ENCODE measurements around the gene CEP290. TPM values are rescaled to one million over a fixed set of nuclear protein-coding genes. Genes with fewer than 3 reads are reported as not detected.

Gene CEP290
- total and polyA plus RNA-seq, 9 donors = 6.8 to 42.7 (median 19.1) TPM

- Histone ChIP-seq H3K4me1 (ENCODE audit: insufficient read depth) (no peaks in the 10 kb centered on the region), H3K36me3 (no peaks in the 10 kb centered on the region), H3K27me3 (no peaks in the 10 kb centered on the region), H3K9me3 (no peaks in the 10 kb centered on the region), H3K27ac (no peak overlapping the region), H3K4me3 (no peak overlapping the region)
- TF ChIP-seq EP300 (IDR thresholded peaks at IDR 0.05) = no peak
- TF ChIP-seq POLR2A (IDR thresholded peaks at IDR 0.05) = no peak
- TF ChIP-seq, protein P1, sequence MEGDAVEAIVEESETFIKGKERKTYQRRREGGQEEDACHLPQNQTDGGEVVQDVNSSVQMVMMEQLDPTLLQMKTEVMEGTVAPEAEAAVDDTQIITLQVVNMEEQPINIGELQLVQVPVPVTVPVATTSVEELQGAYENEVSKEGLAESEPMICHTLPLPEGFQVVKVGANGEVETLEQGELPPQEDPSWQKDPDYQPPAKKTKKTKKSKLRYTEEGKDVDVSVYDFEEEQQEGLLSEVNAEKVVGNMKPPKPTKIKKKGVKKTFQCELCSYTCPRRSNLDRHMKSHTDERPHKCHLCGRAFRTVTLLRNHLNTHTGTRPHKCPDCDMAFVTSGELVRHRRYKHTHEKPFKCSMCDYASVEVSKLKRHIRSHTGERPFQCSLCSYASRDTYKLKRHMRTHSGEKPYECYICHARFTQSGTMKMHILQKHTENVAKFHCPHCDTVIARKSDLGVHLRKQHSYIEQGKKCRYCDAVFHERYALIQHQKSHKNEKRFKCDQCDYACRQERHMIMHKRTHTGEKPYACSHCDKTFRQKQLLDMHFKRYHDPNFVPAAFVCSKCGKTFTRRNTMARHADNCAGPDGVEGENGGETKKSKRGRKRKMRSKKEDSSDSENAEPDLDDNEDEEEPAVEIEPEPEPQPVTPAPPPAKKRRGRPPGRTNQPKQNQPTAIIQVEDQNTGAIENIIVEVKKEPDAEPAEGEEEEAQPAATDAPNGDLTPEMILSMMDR (IDR thresholded peaks at IDR 0.05) = no peak
- no peak for DNase-seq
- intact Hi-C loops (cut with DNase I) = no loop called here
These were observed 60.6 kb downstream of the CEP290 start for GRCh38 chr12:88081247-88081646.

- 97 to 99% (median 98%) methylated on average over 9 of the region's 9 CpGs for WGBS, 3 donors
- intact Hi-C loops (cut with DNase I) = no loop called here
- no peak for TF ChIP-seq EP300 (IDR thresholded peaks at IDR 0.05)
- no peak for TF ChIP-seq POLR2A (IDR thresholded peaks at IDR 0.05)
- TF ChIP-seq, protein P1 (IDR thresholded peaks at IDR 0.05) = no peak
- Histone ChIP-seq H3K27ac (no peak overlapping the region), H3K4me3 (no peak overlapping the region), H3K36me3 (no peaks in the 10 kb centered on the region), H3K27me3 (no peaks in the 10 kb centered on the region), H3K9me3 (no peaks in the 10 kb centered on the region), H3K4me1 (ENCODE audit: insufficient read depth) (no peaks in the 10 kb centered on the region)
- no peak for DNase-seq
These were observed 74.6 kb downstream of the CEP290 start for GRCh38 chr12:88067301-88067700.

GRCh38 chr12:88063375-88063774 is 78.5 kb downstream of the CEP290 start:
- intact Hi-C loops (cut with DNase I) = no loop called here
- Histone ChIP-seq H3K4me1 (ENCODE audit: insufficient read depth) (no peaks in the 10 kb centered on the region), H3K27ac (no peak overlapping the region), H3K36me3 (no peaks in the 10 kb centered on the region), H3K27me3 (no peaks in the 10 kb centered on the region), H3K4me3 (no peak overlapping the region), H3K9me3 (no peaks in the 10 kb centered on the region)
- no peak for DNase-seq
- TF ChIP-seq EP300 (IDR thresholded peaks at IDR 0.05) (no peak), POLR2A (IDR thresholded peaks at IDR 0.05) (no peak)
- TF ChIP-seq, protein P1 (IDR thresholded peaks at IDR 0.05) = no peak
- WGBS, 3 donors = 77 to 91% (median 84%) methylated on average over 2 of the region's 2 CpGs

DNA sequence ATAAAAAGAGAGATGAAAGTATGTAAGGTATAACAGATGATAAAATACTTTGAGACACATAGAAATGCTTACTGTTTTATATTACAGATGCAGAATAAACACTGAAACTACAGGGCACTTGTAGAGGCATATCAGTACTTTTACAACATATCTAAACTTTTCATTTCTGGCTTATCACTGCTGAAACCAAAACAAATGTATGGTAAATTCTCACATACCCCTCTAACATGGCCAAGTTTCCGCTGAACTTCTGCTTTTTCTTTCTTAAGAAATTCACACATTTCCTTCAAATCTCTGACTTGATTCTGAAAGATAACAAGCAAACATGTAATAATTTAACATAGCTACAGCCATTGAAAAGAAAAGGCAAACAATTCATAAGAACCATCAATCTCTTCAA is 79.4 kb downstream of the CEP290 start:
- no peaks in the 10 kb centered on the region for H3K9me3 ChIP-seq
- 93 to 99% (median 96%) methylated on average over 1 of the region's 1 CpG for WGBS, 3 donors
- no peaks in the 10 kb centered on the region for H3K27me3 ChIP-seq
- no peak overlapping the region for H3K27ac ChIP-seq
- no peaks in the 10 kb centered on the region for H3K36me3 ChIP-seq
- no peak for DNase-seq
- H3K4me1 ChIP-seq (ENCODE audit: insufficient read depth) = no peaks in the 10 kb centered on the region
- no peak overlapping the region for H3K4me3 ChIP-seq
- TF ChIP-seq EP300 (IDR thresholded peaks at IDR 0.05) (no peak), POLR2A (IDR thresholded peaks at IDR 0.05) (no peak)
- TF ChIP-seq, protein P1 (IDR thresholded peaks at IDR 0.05) = no peak
- intact Hi-C loops (cut with DNase I) = no loop called here

GRCh38 chr12:88058719-88059077 is 83.2 kb downstream of the CEP290 start:
- Histone ChIP-seq H3K4me3 (no peak overlapping the region), H3K36me3 (no peaks in the 10 kb centered on the region), H3K27me3 (no peaks in the 10 kb centered on the region), H3K4me1 (ENCODE audit: insufficient read depth) (no peaks in the 10 kb centered on the region), H3K9me3 (no peaks in the 10 kb centered on the region), H3K27ac (no peak overlapping the region)
- intact Hi-C loops (cut with DNase I) = no loop called here
- WGBS, 3 donors = 95 to 100% (median 96%) methylated on average over 1 of the region's 1 CpG
- TF ChIP-seq EP300 (IDR thresholded peaks at IDR 0.05) = no peak
- TF ChIP-seq, protein P1 (IDR thresholded peaks at IDR 0.05) = no peak
- TF ChIP-seq POLR2A (IDR thresholded peaks at IDR 0.05) = no peak
- DNase-seq = no peak
